GM21423 (cell line): ENCODE measurements around the gene MTMR6.

Experiments
- ATAC-seq: cut with Tn5 transposase; IDR thresholded peaks from one replicate; pipeline ENCODE4 v1.9.1; 2021; ENCODE audit warnings: mild to moderate bottlenecking, moderate library complexity; ENCODE audit not compliant: unreplicated experiment

Gene MTMR6

DNA sequence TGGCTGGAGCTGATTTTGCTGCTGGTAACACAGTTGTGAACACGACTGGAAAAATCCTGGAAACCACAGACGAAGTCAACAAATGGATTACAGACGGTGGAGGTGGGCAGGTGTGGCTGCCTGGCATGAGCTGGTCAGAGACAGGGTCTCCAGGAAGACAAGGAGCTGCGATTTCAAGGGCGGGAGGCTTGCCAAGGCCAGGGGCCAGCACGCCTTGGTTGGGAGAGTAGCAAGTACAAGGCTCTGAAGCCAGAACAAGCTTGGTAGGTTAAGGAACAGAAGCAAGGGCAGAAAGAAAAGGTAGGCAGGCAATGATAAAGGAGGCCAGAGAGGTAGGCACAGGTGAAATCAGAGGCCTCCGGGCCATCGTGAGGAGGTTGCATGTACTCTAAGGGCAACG lies 64.5 kb downstream of the MTMR6 start:
- ATAC-seq = no peak

DNA sequence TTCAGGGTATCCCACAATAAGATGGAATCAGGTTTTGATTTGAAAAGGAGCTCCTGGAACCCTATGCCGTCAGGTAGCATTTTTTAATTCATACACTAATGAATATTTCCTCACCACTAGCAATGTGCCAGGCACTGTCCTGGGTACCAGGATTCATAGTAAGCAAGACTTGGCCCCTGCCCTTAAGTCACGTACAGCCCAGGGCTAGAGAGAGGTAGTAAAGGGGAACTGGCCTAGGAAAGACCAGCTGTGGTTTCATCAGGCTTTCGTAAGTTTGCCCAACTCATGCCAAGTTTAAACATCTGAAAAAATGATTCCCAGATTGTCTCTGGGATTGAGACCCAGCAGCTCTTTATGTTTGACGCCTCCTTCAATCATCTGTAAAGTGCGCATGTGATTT lies 69.3 kb downstream of the MTMR6 start:
- no peak for ATAC-seq

DNA sequence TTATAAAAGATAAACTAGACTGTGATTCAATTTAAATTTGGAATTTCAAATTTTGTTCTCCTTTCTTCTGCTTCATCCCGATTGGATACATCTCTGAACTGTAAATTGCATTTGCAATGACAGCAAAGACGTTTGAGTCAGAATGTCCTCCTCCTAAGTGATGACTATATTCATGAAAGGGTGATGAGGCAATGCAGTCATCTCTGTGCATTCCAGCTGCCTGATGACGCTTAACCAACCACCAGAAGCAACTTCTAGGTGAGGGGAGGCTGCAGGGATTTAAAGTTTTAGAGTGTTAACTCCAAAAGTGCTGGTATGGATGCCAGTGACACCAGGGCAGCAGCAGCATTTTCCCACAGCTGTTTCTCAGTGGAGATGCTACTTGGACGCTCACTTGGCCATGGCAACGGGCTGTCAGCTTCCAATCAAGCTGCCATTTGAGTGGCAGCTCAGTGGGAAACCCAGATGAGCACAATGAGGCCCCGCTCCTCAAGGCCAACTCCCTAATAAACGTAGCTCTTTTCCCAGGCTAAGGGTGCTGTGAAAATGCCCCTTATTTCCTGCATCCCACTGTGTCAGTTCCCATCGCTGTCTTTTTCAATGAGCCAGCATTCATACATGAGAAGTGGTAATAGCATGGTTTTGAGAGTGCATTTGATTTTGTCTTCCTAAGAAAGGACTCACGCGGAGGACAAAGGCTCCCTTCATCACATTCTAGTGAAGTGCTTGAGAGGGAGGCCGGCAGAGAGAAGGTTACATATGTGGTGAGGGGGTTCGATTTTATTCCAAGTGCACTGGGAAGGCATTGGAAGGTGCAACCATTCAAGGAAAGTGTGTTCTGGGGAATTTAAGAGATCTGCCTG lies 70.0 kb downstream of the MTMR6 start:
- ATAC-seq = no peak

DNA sequence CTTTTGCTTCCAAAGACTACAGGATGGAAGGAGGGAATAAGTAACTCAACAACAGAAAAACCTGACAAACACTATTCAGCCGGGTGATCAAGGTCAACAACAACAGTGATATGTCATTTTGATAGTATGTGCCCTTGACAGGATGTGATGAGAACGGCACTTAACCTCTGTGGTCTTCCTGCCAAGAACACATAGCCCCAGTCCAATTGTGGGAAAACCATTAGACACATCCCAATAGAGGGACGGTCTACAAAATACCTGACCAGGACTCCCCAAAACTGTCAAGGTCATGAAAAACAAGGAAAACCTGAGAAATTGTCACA lies 72.1 kb downstream of the MTMR6 start:
- no peak for ATAC-seq

DNA sequence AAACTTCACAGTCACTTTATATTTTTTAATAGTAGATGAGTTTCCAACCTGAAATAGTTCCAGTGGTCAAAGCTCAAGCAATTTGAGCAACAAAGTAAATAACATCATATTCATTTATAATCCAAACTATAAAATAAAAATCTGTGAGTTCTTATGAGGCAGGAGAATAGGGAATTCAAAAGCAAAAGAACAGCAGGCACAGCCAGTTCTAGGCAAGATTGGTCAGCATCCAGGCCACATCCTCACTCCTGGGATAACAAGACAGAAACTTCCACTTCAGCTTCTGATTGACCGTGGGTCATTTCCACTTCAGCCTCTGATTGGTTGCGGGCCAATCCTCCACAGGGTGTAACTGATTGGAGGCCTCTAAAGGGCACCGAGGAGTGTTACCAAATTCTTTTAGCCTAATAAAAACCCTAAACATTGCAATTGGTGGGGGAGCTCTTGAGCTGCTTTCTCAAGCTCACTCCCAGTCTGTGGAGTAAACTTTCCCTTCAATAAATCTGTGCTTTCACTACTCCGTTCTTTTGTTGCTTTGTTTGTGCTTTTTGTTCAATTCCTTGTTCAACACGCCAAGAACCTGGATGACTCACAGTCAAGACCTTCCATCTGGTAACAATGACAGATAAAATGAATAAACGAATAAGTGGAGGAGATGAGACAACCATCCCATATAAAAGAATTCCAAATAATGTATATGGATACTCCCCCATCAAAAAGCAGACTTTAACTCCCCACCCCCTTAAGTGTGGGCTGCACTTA lies 72.6 kb downstream of the MTMR6 start:
- no peak for ATAC-seq

DNA sequence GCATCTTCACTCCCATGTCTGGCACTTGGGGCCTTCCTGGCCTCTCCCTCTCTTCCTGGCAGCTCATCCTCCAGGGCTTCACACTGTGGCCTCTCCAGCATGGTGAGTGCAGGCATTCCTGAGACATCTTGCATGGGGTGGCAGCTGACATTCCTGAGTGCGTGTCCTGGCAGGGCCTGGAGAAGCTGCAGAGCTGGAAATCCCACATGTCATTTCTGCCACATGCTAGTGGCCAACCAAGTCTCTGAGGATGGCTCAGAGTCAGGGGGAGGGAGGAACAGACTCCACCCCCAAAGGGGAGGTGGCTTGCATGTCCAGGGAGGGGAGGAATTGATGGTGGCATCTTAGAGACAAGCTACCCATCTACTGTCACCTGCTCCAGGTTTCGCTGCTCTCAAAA lies 73.6 kb downstream of the MTMR6 start:
- no peak for ATAC-seq

DNA sequence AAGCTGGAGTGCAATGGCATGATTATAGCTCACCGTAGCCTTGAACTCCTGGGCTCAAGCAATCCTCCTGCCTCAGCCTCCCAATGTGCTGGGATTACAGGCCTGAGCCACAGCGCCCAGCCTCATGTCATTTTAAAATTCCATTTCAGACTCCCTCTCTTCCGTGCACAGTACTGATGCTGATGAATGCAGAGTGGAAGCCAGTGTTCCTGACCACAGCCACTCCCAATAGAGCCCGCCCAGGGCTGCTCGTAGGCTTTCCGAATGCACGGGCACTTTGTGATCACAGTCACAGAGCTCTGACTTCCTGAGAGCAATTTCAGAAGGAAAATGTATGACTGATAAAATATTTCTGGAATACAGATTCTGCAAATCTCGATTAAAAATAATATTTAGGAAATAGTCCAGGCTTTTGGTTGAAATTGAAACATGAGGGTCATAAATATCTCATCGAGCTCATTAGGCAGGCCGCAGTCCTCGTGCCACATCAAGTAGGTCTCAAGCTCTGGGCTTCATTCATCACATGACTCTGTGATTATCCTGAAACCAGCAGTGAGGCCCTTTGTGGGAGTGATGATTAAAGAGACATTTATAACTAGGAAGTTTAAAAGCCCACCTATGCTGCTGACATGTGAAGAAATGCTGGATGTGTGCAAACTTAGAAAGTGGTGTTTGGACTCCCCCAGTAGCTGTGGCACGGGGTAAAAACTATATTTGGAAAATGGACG lies 76.3 kb downstream of the MTMR6 start:
- no peak for ATAC-seq

DNA sequence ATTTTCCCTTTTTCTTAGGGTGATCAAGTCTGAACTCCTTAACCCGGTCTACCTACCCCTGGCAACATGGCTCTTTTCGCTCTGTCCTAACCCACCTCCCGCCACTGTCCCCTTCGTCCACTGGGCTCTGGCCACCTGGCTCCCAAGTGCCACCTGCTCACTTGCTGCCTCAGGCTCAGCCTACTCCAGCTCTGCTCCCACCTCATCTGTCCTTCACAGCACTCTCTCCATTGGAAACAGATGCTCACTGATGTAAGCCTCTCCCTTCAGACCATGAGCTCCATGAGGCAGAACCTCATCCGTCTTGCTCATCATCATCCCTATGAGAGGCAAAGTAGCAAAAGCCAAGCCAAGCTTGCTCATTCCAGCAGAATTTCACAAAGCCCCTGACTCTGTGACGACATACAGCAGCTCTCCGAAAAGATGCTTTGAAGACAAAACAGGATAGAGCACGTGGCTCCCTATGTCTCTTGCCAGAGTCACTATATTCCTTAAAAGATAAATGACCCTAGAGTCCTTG lies 79.9 kb downstream of the MTMR6 start:
- ATAC-seq = no peak

DNA sequence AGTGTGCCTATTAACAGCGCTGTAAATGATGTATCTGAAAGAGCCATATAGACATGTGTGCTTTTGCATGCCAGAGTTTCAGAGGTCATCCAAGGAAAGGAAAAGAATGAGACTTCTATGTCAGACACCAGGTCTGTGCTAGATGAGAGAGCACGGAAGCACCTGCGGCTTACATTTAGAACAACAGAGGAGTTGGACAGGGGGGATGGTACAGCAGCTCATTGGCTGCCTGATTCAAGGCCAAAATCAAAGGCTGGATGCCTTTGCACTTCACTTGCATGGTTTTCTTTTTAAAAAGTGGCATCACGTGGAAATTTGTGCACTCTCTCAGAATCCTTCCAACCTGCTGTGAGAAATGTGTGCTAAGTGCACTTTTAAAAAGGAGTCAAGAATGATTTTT lies 82.4 kb downstream of the MTMR6 start:
- ATAC-seq = no peak

DNA sequence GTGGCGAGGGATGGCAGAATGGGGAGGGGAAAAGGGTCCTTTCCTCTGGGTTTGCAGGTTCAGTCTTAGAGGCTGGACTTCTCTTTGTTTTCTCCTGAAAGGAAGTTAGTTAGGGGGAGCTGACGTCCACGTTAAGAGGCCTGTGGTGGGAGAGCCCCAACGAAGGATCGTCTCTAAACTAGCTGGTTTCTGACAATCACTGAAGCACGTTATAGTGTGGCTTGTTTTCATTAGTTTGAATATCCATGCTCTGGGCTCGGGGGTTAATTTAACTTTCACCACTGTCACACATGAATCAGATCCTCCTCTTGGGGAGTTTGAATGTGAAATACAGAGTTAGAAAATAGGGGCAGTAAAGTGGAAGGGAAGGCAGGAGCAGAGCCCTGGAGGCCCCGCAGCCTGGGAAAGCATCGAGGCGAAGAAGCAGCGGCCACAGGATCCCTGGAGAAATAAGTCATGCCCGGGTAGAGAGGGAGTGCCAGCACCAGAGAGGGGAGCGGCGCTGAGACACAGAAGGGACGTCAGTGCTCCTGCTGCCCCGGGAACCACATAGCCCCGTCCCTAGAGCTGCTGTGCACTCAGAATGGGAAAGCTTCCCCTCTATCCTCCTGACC lies 84.1 kb downstream of the MTMR6 start:
- no peak for ATAC-seq

DNA sequence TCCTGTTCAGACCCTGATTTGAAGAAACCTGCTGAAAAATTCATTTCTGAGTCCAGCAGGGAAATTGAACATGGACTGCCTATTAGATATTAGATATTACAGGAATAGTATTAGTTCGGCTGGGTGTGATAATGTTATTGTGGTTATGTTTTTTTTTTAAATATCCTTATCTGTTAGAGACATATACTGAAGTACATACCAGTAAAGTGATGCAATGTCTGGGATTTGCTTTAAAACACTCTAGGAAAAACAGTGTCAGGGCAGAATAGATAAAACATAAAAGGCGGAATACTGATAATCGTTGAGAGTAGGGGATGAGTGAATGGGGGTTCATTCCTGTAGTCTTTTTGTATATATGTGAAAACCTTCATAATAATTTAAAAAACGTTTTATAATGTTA lies 86.5 kb downstream of the MTMR6 start:
- ATAC-seq = no peak

DNA sequence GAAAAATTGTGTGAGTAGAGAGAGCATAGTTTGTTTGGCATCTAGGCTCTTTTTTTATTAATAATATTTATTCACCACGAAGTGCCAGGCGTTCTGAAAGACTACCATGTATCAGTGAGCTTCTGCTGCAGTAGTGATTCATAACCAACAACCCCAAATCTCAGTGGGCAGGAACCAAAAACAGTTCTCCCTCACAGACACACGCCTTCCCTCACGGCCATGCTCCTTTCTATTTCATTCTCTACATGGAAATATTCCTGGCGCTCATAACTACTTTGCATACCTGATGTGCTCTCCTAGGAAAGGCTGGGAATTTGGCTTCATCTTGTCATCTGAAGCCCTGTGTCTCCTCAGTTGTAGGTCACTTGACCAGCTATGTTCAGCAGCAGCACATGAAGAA lies 88.6 kb downstream of the MTMR6 start:
- ATAC-seq = no peak

DNA sequence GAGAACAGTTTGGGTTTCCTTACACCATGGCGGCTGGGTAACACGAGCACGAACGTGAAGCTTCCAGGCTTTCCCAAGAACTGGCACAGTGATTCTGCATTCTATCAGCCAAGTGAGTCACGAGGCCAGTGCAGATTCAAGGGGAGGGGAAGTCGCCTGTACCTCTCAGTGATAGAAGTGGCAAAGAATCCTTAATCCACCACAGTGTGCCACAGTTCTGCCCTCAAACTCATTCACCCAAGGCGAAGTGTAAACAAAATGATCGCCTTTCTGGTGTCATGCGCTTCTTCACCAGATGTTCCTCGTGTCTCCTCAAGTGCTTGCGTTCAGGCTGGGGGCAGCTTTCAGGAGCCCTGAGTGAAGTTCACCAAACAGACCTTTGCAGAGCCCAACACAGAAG lies 90.3 kb downstream of the MTMR6 start:
- no peak for ATAC-seq
